ENCODE data around the gene ZSCAN31.

DNA sequence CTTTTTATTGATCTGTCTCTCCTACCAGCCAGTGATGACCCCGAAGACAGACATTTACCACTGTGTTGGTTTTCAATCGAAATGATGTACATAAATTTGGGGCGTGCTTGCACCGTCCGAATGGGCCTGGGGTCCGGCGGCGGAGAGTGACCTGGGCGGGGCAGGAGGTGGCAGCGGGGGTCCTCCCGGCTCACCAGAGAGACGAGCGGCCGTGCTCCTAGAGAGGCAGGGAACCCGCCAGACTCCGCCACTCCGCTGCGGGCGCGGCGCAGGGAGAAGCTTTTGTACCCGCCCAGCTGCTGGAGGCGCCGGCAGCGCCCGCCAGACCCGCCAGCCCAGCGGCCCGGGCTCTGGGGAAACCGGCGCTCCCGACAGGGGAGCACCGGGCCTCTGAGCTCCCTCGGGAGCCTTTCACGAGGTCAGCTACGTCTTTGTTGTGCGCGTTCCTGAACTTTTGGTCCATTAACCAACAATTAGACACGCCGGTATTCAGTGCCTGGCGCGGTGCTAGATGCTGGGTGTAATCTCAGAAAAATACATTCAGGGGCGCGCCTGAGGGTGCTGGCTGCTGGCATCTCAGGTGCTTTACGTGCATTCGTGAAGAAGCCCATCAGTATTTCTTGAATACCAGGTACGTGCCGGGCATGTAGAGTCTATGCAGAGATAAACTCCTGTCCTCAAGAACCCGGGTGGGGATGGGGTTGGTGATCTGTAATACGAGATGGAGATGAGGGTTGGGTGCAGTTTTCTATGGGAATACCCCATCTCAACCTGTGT, 54.5 kb downstream of the ZSCAN31 start, which contains the start of gene PGBD1:
- TF ChIP-seq CTCF (IDR thresholded peaks at IDR 0.05 in 4 of 5, conservative IDR thresholded peaks at IDR 0.05 in 1 of 5) (no peak), POLR2A (IDR thresholded peaks at IDR 0.05) (no peak)

Measured in gastrocnemius medialis (tissue), 4 donors.